Esophagus muscularis mucosa (tissue), 4 donors: ENCODE results near the gene ZNF311.

Experiments
- EP300 ChIP-seq: sonication (generic); formaldehyde crosslinking; IDR thresholded peaks from one replicate; pipeline ENCODE4 v1.6.1; 2017; ENCODE audit warnings: antibody characterized with exemption
- POLR2A ChIP-seq: fragments of 450-650 bp; IDR thresholded peaks from one replicate; pipeline ENCODE4 v1.6.1; 2017; ENCODE audit warnings: antibody characterized with exemption, moderate library complexity, mild to moderate bottlenecking, low read depth
- POLR2AphosphoS5 ChIP-seq, 2 donors: sonication (generic); formaldehyde crosslinking; IDR thresholded peaks; one replicate each; pipeline ENCODE4 v1.6.1; 2017; ENCODE audit warnings: antibody characterized with exemption in 2 of 2
- TF ChIP-seq, protein P1 (sequence below), 3 experiments: fragments of 200-600 bp in 2 of 3; fragments of 450-650 bp in 1 of 3; sonication (generic) in 2 of 3; IDR thresholded peaks; one replicate each; pipeline ENCODE4 v1.5.1; 2017 to 2019; ENCODE audit warnings: antibody characterized with exemption in 3 of 3, mild to moderate bottlenecking in 2 of 3, moderate library complexity in 1 of 3

DNA sequence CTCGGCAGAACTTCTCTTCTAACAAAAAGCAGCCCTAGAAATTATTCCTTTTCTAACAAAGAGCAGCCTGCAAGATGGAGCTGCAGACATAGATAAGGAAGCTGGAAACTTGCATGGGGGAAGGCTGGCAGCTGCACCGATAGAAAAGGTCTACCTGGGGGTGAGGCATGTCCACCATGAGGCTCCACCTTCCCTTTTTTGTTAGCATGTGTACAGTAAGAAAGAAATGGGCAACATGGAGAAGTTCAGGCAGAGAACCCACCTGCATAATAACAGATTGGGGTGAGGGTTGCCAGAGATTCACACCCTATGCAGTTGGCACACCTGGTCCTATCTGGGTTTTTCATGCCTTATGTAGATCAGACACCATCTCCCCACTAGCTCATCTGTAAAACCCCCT, 25.4 kb downstream of the ZNF311 start:
- TF ChIP-seq POLR2A = no peak
- TF ChIP-seq, protein P1, sequence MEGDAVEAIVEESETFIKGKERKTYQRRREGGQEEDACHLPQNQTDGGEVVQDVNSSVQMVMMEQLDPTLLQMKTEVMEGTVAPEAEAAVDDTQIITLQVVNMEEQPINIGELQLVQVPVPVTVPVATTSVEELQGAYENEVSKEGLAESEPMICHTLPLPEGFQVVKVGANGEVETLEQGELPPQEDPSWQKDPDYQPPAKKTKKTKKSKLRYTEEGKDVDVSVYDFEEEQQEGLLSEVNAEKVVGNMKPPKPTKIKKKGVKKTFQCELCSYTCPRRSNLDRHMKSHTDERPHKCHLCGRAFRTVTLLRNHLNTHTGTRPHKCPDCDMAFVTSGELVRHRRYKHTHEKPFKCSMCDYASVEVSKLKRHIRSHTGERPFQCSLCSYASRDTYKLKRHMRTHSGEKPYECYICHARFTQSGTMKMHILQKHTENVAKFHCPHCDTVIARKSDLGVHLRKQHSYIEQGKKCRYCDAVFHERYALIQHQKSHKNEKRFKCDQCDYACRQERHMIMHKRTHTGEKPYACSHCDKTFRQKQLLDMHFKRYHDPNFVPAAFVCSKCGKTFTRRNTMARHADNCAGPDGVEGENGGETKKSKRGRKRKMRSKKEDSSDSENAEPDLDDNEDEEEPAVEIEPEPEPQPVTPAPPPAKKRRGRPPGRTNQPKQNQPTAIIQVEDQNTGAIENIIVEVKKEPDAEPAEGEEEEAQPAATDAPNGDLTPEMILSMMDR (IDR thresholded peaks at IDR 0.05) = no peak
- no peak for TF ChIP-seq POLR2AphosphoS5 (IDR thresholded peaks at IDR 0.05)
- TF ChIP-seq EP300 = no peak
